Measurements from ENCODE around the gene STMN3. TPM values are rescaled to one million over a fixed set of nuclear protein-coding genes. Genes with fewer than 3 reads are reported as not detected.
"Not testable (repeated sequence)": the region's sequence is repeated elsewhere in the genome, so short reads cannot be mapped to it uniquely, and the experiment has no call there.

STMN3 gene
- total RNA-seq, 1 donor from 2014 or later = 0.85 TPM

DNA sequence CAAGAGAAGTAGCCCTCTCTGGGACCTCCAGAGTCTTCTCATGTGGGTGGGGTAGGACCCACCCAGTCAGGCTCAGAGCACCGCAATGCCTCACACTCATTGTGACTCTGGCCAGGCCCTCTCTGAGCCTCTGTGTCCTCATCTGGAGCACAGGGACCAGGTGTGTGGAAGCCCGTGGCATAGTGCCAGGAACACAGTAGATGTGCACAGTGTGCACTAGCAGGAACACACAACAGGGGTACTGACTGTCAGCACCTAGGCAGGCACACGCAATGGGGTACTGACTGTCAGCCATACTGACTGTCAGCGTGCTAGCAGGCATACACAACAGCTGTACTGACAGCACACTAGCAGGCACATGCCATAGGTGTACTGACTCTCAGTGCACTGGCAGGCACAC is 2.0 kb upstream of the STMN3 start:
- DNase-seq = no peak

DNA sequence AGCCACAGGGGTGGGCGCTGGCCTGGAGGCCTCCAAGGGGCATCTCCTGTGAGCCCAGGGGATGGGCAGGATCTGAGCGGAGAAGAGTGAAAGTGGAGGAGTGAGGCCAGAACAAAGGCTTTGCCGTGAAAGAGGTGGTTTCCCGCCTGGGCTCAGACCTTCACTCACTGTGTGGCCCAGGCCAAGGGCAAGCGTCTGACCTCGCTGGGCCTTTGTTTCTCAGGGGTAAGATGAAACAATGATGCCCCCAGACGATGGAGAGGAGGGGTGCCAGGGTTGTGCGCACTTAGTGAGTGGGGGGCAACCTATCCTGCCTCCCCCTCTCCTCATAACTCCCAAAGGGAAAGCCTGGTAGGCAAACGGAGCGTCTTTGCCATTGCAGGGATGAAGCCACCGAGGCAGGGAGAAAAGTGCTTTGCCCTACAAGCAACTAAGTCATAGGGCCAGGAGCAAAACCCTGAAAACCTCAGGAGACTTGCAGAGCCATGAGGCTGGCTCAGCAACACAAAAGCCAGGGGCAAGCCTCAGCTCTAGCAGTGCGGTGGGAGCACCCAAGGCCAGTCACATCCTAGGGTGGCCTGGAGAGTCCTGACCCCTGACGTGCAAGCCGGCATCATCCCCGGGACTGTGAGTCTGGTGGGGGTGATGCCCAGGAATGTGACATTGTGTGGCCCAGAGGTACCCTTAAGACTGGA is 897 bp upstream of the STMN3 start:
- DNase-seq = no peak

DNA sequence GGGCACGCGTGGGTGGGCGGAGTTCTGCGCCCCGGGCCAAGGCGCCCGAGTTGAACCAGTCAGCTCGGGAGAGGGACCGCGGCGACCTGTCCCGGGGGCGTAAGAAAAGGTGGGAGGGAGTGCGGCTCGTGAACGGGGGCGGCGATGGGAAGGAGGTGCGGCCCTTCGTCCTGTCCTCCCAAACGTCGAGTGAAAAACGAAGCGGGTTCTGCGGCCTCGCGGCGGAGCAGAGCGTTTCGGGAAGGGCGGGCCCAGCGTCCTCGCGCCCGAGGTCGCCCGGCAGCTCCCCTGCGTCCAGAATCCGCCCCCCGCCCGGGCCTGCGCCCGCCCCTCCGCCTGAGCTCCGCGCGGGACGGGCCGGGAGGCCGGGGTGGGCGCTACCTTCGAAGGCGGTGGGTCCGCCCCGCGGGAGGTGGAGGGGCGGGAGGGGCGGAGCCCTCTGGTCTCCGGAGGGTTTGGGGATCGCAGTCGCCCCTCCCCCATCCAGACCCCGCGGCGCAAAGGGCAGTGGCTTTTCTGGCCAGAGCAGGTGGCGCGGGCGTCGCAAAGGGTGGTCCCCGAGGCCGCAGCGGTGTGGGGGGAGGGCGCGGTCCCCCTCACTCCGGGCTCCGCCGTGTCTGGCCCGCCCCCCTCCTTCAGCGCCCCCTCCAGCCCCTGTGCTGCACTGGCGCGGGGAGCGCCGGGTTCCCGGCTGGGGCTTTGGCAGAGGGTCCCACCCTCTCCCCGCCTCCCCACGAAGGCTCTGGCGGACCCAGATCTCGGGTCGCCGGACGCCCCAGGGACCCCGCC is 838 bp downstream of the STMN3 start:
- no peak for DNase-seq

DNA sequence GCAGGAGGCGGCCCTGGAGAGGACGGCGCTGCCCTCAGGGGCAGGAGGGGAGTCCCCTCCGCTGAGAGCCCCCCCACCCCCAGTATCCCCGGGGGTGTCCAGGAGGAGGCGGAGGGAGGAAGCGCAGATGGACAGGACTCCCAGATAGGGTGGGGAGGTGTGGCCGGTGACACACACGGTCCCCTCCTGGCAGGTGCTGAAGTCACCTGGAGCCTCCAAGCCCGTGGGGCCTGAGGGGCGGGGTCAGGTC is 1.4 kb downstream of the STMN3 start:
- DNase-seq = no peak

DNA sequence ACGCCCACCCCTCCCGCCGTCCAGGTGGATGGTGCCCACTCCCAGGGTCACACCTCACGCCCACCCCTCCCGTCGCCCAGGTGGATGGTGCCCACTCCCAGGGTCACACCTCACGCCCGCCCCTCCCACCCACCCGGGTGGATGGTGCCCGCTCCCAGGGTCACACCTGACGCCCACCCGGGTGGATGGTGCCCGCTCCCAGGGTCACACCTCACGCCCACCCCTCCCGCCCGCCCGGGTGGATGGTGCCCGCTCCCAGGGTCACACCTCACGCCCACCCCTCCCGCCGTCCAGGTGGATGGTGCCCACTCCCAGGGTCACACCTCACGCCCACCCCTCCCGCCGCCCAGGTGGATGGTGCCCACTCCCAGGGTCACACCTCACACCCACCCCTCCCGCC is 2.7 kb downstream of the STMN3 start:
- DNase-seq = not testable (repeated sequence)

DNA sequence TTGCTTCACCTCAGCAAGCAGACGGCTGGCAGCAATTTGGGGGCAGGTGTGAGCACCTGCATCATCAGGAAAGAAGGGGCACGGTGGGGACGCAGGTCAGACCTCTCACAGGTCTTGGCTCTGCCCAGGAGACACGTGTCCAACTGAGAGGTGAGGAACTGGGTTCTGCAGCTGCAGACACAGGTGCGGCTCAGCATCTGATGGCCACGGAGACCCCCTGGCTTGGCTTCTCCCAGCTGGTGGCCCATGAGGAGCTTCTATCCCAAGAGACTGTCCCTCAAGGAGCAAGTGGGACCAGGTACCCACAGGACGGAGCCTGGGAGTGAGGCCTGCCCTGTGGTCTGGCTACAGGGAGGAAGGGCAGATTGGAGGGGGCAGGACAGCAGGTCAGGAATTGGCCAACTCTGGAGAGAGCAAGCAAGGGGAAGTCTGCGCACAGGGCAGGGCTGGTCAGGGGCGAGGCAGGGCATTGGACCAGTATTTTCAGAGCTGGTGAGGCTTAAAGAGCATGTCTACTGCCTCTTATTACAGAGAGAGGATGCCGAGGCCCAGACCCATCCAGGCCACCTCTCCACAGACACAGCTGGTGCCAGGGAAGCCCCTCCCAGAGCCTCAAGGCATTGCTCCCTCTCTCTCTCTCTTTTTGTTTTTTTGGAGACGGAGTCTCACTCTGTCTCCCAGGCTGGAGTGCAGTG is 4.2 kb downstream of the STMN3 start:
- DNase-seq = no peak

DNA sequence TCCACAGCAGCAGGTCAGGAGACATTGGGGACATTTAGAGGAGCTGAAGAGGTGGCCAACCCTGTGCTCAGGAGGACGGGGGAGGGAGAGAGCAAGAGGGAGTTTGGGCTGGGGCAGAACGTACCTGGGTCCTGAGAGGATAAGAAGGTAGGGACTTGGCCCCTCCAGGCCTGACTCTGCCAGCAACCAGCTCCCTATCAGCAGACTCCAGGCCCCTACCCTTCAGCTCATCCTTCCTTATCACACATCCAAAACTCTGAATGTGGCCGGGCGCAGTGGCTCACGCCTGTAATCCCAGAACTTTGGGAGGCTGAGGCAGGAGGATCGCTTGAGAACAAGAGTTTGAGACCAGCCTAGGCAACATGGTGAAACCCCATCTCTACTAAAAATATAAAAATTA is 5.0 kb downstream of the STMN3 start:
- no peak for DNase-seq

DNA sequence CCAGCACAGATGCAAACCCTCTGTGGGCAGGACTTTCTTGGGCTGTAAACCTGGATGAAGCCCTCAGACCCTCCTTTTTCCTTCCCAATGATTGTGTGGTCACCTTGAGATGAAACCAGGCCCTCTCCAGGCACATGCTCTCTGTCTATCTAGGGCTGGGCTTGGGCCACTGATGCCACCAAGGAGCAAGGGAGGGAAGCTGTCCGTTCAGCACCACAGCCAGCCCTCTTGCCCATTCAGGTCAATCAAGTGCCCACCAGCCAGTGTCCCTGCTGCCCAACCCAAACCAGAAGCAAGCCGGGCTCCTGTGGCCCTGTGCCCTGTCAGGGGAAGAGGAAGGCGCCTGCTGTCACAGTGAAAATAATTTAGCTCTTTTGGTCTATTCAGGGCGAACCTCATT is 8.0 kb downstream of the STMN3 start:
- DNase-seq = no peak

DNA sequence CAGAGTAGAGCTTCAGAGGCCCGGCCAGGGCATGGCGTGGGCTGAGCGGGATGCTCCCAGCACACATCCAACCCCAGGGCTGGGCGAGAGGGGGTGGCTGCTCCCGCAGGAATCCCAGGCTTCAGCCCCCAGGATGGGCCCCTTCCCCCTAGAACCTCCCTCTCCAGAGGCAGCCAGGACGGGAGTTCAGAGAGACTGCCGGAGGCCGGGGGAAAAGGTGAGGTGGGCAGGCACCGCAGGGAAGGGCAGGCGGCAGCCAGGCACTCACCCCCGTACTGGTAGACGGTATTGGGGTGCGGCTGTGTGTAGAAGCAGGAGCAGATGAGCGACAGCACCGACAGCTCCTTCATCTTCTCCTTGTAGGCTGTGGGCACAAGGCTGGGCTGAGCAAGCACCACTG is 9.3 kb downstream of the STMN3 start:
- DNase-seq = no peak

DNA sequence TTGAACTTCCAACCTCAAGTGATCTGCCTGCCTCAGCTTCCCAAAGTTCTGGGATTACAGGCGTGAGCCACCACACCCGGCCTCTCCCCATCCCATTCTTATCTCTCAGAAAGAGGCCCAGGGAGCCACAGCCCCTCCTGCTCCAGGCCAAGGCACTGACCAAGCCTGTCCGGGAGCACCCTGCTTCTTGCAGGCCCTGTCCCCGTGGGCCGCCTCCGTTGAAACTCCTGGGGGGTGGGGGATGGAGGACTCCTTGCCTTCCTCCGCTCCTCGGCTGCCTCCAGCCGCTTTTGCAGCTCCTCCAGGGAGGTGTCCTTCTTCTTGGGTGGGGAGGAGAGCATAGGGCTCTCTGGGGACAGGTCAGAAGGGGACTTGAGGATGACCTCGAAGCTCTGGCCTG is 9.7 kb downstream of the STMN3 start:
- no peak for DNase-seq

DNA sequence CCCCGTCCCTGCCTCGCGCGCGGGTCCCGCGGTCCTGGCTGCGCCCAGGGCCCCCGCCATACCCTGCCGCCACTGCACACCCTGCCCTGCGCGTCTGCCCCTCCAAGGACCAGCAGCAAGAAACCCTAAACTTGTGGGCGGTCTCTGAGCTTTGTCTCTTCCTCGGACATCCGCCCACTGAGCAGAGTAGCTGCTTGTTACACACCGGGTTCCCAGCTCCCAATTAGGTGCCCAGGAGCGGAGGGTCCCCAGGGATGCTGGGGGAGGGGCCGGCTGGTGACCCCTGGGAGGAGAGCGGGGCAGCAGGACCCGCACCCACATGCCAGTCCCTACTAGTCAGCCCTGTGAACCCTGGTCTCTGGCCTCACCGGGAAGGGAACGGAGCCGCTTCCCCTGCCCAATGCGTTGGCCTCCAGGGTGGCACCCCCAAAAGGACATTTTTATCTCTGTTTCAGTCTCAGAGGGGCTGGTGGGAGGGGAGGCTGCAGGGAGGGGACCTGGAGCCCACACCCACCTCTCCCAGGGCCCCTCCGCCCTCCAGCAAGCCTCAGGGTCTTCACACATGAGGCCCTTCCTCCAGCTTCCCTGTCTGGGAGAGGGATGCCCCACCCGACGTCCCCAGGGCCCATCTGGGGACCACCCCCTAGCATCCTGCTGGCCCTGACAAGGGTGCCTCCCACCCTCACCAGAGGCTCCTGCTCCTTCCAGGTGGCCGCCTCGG is 10.5 kb downstream of the STMN3 start:
- DNase-seq = no peak

DNA sequence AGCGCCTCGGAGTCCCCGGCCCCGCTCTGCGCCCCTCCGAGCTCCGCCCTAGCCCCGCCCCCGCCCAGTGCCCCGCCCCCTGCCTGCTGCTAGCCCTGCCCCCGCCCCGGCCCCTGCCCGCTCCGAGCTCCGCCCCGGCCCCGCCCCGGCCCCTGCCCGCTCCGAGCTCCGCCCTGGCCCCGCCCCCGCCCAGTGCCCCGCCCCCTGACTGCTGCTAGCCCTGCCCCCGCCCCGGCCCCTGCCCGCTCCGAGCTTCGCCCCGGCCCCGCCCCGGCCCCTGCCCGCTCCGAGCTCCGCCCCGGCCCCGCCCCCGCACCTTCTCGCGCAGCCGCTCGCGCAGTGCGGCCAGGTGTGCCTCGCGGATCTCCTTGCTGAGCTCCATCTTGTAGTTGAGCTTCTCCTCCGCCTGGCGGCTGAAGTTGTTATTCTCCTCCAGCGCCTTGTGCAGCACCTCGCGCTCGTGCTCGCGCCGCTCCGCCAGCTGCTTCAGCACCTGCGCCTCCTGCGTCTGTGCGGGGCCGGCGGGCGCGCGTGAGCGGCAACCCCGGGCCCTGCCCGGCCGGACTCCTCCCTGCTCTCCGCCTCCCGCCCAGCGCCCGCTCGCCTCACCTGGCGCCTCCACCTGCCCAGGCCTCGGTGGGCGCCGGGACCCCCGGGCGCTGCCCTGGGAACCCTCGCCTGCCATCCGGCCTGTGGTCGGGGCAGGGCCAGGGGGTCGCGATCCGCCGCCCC is 11.3 kb downstream of the STMN3 start:
- peak; percentile 94 for DNase-seq

DNA sequence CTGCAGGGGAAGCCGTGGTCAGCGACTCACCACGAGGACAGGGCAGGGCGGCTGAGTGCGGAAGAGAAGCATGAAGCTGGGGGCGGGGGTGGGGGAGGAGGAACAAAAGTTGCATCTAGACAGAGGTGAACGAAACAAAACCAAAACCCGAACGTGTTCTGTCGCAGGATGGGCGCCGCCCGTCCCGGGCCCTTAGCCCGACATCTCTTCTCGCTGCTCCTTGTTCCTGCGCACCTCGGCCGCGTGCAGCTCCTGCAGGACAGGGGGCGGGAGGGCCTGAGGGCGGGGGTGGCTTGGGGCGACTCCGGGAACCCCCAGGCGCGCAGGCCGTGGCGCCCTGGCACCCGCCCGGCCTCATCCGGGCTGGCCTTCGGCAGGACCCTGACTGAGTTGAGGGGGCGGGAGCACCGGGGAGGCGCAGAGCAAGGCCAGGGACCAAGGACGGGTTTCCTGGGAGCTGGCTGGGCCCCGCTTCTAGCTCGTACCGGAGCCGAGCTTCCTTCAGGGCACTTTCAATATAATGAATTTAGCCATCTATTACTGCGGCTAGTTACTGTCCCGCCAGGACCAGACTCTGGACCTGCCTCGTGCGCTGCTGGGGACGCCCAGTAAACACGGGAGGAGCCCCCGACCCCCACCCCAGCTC is 12.0 kb downstream of the STMN3 start:
- DNase-seq = peak; percentile 43

DNA sequence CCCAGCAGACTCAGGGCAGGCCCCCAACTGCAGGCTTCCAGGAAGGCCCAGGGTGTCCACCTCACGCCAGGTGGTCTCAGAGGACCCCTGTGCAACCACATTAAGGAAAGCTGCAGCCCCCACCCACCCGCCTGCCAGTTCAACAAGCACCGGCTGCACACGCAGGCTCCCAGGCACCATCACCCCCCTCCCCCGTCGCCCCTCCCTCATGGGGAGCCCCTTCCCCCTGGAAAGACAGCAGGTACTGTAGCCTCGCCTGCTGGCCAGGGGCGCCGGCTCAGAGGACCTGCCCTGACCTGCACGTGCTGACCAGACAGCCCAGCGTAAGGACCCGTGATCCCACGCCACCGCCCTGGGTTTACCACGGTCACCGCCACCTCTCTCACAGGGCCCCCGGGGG is 12.5 kb downstream of the STMN3 start:
- not testable (repeated sequence) for DNase-seq

DNA sequence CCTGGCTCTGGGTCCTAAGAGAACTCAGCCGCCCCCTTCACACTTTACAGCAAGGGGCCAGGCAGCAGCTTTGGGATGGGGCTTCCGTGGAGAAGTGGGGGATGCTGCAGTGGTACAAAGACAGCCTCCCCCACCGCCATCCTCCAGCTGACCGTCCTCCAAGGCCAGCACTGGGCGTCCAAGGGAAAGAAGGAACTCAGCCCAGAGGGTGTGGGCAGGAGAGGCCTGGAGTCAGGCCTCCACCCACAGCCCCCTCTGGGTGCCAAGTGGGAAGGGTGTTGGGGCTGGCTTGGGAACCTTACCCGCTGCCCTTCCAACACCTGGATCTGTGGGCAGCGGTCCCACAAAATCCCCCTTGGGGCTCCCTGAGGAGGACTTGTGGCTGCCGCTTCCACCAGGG is 13.1 kb downstream of the STMN3 start:
- no peak for DNase-seq

DNA sequence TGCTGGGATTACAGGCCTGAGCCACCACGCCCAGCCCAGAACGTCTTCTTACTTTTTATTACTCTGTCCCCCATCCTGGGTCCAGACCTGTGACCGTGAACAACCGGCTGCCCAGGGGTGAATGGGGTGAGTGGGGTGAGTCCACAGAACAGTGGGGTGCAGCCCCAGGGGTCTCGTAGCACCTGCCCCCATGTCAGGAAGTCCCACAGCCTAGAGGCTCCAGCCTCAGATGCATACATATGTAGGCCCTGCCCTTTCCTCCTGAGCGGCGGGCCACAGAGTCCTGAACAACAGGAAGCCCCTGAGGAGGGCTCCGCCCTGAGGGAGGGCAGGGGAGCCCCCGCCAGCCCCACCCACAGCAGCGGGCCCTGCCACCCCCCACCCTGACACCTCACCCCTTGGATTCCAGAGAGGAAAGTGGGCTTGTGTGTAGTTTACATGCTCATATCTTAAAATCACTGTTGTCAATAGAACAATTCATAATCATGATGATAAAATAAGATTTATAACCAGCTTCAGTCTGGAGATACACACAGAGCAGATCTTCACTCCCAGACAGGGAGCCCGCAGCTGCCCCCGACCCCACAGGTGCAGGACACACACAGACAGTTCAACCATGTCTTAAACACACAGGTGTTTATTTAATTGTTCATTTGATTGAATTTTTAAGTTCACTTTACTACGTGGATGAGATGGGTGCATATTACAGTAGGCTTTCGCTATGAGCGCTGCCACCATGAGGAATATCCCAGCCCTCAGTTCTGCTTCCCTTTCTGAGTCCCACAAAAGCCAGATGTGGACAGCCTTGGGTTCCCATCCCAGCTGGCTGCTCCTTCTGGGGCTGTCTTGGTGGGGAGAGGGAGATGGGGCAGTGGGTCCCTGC is 13.9 kb downstream of the STMN3 start:
- DNase-seq = peak; percentile 43

DNA sequence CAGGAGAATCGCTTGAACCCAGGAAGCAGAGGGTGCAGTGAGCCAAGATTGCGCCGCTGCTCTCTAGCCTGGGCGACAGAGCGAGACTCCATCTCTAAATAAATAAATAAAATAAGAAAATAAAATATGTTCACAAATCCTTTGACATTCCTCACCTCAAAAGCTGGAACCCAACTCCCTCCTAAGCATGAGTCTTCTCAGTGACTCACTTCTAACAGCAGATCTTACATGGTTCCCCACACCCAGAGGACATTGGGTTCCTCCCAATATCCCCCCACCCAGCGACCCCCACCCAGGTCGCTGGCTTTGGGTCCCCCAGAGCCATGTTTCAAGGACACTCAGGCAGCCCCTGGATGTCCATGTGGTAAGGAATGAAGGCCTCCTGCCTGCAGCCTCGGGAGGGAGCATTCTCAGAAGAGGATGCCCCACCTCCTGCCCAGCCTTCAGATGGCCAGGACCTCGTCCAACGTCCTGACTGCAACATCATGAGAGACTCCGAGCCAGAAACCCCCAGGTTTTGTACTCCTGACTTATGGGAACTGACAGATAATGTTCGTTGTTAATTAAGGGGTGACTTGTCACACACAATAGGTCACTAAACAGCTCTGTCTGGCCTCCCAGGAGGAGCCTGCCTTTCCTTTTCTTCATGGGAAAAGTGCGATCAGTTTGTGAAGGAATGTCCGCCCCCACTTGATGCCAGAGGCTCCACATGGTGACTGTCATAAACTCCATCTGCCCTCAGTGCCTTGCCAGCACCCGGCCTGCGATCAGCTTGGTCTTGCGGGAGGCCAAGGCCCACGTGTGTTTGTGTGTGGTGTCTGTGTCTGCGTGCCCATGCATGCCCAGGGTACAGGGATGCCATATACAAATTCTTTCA is 16.2 kb downstream of the STMN3 start:
- DNase-seq = no peak

DNA sequence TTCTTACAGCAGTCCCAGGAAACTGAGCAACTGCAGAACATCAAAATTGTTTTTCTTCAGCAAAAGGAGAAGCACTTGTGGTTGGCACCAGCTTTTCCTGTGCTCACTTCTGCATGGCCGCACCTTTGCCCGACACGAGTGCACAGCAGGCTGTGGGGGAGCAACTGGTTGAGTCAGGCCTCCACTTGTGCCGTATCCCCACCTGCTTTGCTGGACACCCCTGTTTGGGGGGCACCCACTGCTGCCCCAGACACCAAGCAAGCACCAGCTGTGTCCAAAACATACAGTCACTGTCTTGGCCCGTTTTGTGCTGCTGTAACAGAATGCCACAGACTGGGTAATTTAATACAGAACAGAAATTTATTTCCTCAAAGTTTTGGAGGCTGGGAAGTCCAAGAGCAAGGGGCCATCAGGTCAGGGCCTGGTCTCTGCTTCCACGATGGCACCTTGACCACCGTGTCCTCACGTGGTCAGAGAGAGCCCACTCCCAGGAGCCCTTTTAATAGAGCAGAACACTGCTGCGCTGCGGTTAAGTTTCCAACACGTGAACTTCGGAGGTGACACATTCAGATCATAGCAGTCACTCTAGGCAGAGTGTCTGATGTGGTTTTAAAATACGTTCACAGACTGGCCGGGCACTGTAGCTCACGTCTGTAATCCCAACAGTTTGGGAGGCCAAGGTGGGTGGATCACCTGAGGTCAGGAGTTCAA is 17.6 kb downstream of the STMN3 start:
- no peak for DNase-seq

DNA sequence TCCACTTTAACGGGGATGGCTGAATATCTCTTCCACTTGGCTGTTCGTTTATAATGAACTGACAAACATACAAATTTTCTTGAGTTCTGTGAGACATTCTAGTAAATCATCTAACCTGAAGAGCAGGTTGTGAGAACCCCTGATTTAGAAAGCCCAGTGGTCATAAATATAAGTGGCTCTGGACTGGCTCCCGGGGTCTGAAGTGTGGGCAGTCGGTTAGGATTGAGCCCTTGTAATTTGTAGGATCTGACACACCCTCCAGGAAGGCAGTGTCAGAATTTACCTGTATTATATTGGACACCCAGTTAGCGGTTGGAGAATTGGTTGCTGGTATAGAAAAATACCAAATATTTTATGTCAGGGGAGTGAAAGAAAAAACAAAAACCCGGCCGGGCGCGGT is 19.5 kb downstream of the STMN3 start:
- no peak for DNase-seq

All from dermis blood vessel endothelial cell (primary cell).